HG03354 (cell line): ENCODE data around the gene TM4SF4.

Experiments
- ATAC-seq: cut with Tn5 transposase; IDR thresholded peaks from one replicate; pipeline ENCODE4 v1.9.1; 2021; ENCODE audit warnings: mild to moderate bottlenecking; ENCODE audit not compliant: unreplicated experiment, poor library complexity, severe bottlenecking

TM4SF4 gene

DNA sequence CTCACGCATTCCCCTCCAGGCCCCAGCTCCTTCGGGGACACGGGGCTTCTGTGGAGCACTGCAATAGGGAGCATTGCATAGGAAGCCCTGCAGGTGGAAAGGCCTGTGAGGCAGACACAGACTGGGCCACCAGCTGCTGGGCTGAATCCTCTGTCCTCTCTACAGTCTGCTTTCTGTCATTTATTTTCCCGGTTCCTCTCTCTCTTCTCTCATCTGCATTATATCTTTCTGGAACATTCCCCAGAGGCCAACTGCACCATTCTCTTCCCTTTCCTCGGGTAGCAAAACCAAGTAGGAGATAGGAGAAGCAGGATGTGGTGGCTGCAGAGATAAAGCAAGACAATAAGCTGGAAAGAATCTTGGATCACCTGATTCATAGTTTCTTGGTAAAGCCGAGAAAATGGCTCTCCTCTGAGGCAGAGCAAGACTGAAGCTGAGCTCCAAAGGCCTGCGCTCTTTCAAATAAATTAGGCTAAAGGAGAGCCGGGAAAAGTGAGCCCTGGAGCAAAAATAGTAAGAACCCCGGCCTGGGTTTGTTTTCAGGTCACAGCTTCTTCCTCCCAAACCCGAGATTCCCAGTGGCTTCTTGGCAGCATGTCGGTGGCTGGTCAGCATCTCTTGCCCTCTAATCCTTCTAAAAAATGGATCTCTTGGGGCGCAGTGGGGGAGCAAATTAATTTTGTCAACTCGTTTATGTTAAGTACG is 5.3 kb downstream of the TM4SF4 start:
- ATAC-seq: no peak

DNA sequence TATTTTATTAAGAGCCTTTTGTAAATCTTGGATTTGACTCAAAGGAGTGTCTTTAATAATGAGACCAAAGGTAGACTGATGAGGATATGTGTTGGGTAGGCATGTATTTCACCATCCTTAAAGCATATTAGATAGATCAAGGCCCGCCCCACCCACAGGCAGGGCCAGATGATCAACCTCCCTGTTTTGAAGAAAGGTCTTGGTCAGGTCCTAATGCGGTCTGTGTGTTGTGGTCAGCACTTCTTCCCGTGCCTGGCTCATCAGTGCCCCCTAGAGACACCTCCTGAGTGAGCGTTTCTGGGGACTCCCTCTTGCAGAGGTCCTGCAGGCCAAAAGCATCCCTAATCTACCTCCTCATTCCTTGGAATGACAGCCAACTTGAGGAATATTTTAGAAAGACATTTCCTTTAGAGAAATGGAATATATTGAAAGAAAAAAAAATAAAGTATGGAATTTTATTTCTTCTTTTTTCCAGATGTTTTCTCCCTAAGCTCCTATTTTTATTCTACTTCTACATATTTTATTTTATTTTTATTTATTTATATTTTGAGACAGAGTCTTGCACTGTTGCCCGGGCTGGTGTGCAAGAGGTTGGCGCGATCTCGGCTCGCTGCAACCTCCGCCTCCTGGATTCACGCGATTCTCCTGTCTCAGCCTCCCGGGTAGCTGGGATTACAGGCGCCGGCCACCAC is 6.0 kb downstream of the TM4SF4 start:
- ATAC-seq: peak; percentile 98

DNA sequence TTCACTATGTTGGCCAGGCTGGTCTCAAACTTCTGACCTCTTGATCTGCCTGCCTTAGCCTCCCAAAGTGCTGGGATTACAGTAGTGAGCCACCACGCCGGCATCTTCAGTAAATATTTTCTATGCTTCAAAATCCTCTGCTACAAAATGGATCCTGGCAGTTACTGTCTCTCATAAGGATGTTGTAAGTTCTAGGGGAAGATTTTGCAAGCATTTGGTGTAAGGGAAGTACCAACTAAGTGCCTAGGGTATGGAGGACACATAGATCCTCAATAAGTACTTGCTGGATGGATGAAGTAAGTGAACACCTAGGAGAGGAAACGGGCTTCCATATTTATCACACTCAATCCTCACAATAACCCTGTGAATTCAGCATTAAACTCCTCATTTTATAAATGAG is 6.6 kb downstream of the TM4SF4 start:
- ATAC-seq: no peak

DNA sequence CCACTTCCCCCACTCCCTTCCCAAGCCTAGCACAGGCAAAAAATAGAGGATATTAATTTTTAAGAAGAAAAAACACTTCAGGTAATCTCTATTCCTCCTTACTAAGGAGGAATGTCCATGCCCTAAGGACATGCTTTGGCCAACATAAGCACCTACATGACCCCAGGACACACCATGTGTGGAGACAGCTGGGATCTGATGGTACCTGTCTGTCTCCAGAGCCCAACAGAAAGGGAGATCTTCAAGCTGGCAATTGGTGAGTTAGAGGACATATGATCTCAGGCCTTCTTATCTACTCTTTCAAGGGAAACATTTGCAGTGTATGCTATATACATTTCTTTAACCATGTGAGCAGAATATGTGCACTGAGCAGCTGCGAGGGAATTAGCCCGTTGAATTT is 7.0 kb downstream of the TM4SF4 start:
- no peak for ATAC-seq

DNA sequence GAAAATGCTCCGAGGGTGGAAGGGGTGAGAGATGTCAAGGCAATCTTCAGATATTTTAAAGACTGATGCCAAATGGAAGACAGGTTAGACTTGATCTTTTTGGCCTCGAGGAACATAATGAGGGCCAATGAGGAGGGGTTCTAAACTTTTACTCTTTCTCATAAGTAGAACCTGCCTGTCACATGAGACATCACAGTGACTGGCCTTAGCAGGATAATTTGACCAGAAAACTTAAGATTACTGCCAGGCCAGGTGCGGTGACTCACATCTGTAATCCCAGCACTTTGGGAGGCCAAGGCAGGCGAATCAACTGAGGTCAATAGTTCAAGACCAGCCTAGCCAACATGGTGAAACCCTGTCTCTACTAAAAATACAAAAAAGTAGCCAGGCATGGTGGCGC is 12.2 kb downstream of the TM4SF4 start:
- no peak for ATAC-seq

DNA sequence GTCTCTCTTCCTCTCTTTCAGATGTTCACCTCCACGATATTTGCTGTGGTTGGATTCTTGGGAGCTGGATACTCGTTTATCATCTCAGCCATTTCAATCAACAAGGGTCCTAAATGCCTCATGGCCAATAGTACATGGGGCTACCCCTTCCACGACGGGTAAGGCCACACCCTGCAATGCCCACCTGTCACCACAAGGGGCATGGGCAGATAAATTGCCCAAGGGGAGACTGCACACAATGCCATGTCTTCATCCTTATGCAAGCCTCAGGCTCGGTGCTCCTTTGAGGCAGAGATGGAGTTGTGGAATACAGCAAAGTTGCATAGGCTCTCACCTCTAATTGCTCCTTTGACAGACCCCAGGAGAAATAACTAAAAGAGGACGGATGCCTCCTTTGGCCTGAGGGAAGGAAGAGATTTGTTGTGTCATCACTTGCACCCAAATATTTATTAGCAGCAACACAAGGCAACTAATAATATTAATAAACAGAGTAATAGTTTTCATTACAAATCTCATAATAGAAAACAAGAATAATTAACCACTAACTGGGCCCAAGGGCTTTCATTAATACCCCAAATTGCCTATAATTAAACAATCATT is 13.2 kb downstream of the TM4SF4 start:
- ATAC-seq: peak; percentile 94

DNA sequence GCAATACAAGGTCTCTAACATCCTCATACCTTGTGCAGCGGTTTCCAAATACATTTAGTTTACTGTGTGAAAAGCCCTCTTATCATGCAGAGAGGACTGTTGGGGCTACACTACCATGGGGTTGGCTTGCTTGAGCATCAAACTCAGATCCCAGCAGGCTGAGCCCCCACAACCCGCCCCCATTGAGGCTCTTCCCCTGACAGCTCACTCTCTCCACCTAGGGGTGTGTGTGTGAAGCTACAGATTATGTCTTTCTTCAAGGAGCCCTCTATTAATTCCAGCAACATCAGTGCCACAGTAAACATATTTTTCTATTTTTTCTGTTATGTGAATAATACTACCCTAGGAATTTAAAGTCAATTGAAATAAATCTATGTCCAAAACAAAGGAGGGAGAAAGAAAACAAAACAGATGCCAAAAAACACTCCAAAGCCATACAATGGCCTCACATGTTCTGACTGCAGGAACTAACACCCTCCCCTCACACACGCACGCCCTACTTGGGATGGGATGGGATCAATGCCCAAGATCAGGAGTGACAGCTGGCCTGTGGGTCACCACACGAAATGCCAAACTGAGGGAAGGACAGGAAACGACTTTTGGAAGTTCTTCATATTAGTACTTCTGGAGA is 14.7 kb downstream of the TM4SF4 start:
- no peak for ATAC-seq

DNA sequence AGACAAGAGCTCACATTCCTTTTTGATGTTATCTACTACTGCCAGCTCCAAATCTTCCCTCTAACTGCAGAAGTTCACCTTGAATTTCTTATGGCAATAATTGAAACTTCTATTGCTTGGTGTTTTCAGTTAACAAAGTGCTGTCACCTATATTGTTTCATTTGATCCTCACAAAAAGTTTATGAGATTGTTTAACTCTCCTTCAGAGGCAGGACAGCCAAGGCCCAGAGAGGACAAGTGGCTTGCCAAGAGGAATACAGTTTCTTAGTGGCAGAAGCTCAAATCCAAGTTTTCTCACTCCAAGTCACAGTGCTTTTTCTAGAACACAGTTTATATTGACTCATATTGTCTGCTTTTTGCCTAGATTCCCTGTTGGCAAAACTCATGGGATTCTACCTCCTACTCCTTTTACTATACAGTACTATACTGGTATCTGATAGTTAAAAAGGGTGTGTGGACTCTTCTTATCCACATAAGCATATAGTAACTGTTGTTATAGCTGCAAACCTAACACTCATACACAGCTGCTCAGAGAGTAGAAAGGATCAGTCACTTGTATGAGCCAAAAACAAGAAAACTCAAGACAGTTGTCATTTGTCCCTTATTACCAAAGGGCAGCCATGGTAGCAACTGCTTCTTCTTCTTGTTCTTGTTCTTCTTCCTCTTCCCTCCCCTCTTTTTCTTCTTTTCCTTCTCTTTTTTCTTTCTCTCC is 15.9 kb downstream of the TM4SF4 start:
- no peak for ATAC-seq

DNA sequence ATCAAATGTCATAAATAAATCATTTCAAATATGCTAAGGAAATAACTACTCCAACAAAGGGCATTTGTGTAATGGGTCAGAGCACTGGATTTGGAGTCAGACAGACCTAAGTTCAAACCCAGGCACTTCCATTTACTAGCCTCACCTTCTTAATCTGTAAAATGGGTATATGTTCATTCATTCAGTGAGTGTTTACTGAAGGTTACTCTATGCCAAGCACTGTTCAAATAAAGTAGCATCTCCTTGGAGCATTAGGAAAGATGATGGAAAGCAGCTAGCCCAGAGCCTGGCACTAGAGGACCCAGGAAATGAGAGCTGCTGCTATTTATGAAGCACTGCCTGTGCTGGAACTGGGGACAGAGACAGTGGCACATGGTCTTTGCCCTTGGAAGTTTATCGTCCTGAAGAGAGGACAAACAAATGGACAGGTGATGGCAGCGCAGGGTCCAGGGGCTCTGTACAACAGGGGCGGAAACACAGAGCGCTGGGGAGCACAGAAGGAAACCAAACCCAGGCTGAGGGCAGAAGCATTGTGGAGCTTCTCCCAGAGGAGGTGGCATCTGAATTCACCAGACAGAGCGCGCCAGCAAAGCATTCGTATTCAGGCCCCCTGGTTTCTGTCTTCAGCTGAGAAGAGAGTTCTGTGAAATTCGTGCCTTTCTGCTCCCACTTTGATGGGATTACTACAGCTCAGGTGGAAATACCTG is 19.0 kb downstream of the TM4SF4 start:
- ATAC-seq: no peak

DNA sequence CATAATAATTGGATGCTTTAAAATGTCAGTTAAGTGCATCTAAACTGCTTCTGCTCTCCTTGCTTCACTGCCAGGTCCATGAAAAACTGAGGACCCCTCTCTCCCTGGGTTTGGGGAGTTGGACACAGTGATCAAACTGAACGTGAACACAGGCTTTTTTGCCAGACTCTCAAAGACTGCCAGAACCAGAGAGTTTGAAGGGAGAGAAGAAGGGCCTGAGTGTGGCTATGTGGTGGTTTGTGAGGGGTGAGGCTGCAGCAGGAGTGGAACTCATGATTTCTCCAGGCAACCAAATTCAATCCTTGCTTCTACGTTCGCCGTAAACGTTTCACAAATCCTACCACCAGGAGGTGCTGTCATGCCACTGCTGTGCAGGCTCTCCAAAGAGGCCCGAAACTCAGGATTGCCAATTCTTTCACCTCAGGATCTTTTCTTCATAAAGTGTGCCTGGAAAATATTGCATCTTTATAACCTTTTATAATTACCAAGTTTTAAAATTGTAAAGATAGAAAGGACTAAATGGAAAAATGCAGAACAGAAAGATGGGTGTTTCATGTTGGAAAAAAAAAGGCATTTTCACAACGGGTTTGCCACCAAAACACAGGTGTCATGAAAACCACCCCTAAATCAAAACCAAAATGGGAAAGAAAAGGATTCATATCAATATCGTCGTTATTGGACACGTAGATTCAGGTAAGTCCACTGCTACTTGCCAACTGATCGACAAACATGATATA is 19.7 kb downstream of the TM4SF4 start:
- ATAC-seq: peak; percentile 65

DNA sequence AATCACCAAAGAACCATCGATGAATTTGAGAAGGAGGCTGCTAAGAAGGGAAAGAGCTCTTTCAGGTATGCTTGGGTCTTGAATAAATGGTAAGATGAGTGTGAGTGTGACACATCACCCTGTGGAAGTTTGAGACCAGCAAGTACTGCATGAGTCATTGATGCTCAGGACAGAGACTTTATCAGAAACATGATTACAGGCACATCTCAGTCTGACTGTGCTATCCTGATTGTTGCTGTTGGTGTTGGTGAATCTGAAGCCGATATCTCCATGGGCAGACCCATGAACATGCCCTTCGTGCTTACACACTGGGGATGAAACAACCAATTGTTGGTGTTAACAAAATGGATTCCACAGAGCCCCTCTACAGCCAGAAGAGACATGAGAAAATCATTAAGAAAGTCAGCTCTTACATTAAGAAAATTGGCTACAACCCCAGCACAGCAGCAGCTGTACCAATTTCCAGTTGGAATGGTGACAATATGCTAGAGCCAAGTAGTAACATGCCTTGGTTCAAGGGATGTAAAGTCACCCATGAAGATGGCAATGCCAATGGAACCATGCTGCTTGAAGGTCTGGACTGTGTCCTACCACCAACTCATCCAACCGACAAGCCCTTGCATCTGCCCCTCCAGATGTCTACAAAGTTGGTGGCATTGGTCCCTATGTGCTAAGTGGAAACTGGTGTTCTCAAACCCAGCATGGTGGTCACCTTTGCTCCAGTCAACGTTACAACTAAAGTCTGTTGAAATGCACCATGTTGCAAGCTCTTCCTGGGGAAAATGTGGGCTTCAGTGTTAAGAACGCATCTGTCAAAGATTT is 20.5 kb downstream of the TM4SF4 start:
- no peak for ATAC-seq

DNA sequence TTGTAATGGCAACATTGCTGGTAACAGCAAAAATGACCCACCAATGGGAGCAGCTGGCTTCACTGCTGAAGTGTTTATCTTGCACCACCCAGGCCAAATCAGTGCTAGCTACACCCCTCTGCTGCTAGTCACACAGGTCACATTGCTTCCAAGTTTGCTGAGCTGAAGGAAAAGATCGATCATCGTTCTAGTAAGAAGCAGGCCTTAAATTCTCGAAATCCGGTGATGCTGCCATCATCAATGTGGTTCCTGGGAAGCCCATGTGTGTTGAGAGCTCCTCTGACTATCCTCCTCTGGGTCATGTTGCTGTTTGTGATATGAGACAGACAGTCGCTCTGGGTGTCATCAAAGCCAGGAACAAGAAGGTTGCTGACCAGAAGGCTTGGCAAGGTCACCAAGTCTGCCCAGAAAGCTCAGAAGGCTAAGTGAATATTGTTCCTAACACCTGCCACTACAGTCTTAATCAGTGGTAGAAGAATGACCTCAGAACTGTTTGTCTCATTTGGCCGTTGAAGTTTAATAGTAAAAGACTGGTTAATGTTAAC is 21.2 kb downstream of the TM4SF4 start:
- no peak for ATAC-seq

DNA sequence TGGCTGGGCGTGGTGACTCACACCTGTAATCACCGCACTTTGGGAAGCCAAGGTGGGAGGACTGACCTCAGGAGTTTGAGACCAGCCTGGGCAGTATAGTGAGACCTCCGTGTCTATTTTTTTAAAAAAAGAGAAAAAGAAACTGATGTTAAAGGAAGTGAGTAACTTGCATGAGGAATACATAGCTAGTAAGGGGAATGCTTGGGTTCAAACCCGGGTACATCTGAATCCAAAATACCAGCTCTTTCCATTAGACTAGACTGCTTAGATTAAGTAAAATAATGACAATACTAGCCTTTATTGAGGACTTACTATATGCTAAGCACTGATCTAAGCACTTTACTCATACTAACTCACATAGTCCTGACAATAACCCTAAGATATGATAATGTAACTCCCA is 22.4 kb downstream of the TM4SF4 start:
- ATAC-seq: no peak

DNA sequence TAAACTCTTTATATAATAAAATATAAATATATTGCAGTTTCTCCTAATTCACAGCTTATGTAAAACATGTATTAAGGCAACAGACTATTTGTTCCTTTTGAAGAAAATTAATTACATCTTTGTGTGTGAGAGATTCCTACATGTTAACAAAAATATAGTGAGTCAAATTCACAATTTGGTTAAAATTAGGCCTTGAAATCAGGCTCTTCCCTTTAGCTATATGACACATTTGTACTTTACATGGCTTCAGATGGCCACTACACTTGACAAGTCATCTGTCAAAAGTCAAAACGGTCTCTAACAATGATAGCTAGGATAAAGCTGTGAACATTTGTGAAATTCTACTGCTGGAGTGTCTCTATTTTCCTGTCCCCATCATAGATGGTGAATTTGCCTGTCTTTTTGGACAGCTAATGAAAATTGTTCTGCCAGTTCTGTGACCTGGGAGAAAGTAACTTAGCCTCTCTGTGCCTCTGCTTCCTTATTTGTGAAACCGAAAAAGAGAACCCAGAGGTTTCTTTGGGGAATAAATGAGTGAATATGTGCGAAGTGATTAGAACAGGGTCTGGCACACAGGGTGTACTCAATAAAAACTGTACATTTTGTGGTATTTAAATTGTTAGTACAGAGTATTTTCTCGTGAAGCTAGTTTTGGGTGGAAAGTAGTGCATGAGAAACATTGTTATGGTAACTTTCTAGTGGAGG is 23.6 kb downstream of the TM4SF4 start:
- no peak for ATAC-seq

DNA sequence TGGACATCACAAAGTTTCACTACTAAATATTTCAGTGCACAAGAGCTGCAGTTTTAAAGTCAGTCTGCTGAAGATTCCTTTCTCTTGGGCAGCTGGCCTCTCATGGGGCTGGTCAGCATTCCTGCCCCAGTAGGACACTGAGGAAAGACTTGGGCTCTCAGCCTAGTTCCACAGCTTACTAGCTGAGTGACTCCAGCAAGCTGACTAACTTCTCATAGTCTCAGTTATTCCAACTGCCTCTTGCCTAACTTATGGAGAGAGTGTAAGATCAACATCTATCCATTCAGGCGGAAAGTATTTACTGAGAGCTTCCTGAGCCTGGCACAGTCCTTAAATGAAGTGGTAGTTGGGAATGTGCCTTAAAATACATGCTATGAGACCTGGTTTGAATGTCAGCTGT is 27.0 kb downstream of the TM4SF4 start:
- ATAC-seq: no peak

DNA sequence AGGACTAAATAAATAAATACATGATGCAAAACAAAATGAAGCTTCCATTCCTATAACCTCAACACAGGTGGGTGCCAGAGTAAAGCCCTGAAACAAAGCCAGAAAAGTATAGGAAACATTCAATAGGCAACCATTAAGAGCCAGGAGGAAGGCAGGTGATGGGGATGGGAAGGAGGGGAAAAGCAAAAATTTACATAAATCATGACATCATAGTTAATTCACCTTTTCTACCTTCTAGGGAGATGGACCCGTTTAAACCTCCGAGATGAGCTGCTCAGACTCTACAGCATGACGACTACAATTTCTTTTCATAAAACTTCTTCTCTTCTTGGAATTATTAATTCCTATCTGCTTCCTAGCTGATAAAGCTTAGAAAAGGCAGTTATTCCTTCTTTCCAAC is 27.9 kb downstream of the TM4SF4 start:
- ATAC-seq: no peak

DNA sequence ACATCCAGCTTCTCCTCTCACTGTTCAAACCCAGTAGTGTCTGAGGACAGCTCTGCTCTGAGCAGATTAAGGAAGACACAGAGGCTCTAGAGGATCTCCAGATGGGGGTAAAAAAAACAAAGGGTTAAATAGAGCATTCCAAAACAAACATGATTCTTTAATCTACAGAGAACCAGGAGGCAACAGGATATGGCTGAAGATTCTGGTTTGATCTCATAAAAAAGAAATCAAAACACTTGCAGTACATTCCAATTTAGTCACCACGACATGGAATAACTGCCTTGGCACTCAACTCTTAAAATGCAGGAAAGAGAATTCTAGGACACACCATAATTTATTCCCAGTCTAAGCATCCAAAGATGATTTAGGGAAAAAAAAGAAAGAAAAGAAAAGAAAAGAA is 32.0 kb downstream of the TM4SF4 start:
- ATAC-seq: no peak
